Astrocyte of the cerebellum (primary cell): ENCODE results near the gene ACKR1.

Source experiments
- DNase-seq: peaks from one replicate; pipeline ENCODE4 v3.0.0-alpha.2; 2011; ENCODE audit warnings: low read depth
- H3K4me3 ChIP-seq: 2 replicates; pipeline ENCODE4 v1.5.1; 2011; ENCODE audit warnings: mild to moderate bottlenecking, low read depth, low read length, moderate library complexity
- in situ Hi-C: cut with HindIII; loops from 2 replicates; pipeline ENCODE4 v1.10.0; 2017; ENCODE audit warnings: low sequenced_read_pairs
- TF ChIP-seq, protein P1 (sequence below): IDR thresholded peaks from 2 replicates; pipeline ENCODE4 v1.5.1; 2012; ENCODE audit warnings: low read length, low read depth, moderate library complexity, mild to moderate bottlenecking; ENCODE audit errors: missing control alignments

ACKR1 gene

DNA sequence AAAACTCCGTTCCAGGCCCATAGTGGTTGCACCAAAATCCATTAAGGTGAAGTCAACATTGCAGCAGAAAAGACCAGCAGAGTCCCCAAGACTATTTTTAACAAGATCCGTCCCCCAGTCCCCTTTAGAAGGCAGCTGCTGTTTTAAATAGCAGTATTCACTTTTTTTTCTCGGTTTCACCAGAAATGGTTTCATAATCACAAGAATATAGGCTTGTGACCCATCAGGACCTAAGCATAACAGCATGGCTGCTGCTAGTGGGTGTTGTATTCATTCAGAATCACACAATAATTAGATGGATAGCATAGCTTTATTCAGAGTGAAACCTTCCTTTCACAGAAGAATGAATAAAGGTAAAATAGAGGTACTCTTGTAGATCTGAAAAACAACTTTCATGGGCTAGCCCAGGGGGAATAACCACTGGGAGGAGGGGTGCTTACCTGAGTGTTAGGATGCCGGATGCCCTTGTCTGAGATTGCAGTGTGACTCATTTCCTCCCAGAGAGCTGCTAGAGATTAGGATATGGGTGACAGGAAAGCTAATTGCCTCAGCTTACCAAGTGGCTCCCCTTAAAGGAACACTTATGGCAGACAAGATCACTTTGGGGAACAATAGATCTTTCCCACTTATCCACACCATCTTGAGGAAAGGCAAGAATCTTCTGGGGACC is 35.0 kb downstream of the ACKR1 start:
- no peak overlapping the region for H3K4me3 ChIP-seq

DNA sequence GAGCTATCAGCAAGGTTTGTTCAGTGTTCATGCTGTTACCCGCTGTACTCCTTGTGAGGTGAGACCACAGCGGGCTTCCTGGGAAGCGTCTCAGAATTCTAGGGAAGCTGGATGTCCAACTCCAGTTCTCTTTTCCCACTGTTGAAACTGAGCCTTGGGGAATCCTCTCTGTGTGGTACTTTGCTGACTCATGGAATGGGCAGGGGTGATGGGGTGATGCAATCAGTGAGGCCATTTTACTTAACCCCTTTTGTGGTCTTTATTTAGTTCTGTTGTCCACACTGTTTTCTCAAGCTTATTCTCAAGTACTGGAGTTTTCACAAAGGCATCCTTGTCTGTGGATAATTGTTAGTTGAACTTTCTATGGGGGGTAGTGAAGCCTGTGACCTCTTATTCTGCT is 42.6 kb downstream of the ACKR1 start:
- TF ChIP-seq, protein P1, sequence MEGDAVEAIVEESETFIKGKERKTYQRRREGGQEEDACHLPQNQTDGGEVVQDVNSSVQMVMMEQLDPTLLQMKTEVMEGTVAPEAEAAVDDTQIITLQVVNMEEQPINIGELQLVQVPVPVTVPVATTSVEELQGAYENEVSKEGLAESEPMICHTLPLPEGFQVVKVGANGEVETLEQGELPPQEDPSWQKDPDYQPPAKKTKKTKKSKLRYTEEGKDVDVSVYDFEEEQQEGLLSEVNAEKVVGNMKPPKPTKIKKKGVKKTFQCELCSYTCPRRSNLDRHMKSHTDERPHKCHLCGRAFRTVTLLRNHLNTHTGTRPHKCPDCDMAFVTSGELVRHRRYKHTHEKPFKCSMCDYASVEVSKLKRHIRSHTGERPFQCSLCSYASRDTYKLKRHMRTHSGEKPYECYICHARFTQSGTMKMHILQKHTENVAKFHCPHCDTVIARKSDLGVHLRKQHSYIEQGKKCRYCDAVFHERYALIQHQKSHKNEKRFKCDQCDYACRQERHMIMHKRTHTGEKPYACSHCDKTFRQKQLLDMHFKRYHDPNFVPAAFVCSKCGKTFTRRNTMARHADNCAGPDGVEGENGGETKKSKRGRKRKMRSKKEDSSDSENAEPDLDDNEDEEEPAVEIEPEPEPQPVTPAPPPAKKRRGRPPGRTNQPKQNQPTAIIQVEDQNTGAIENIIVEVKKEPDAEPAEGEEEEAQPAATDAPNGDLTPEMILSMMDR = no peak
- H3K4me3 ChIP-seq = no peak overlapping the region
- no peak for DNase-seq
- in situ Hi-C loops = no loop called here

More for the DNA sequence above, 35.0 kb downstream of the ACKR1 start:
- DNase-seq = no peak
- in situ Hi-C loops = no loop called here
- TF ChIP-seq, protein P1 = no peak

DNA sequence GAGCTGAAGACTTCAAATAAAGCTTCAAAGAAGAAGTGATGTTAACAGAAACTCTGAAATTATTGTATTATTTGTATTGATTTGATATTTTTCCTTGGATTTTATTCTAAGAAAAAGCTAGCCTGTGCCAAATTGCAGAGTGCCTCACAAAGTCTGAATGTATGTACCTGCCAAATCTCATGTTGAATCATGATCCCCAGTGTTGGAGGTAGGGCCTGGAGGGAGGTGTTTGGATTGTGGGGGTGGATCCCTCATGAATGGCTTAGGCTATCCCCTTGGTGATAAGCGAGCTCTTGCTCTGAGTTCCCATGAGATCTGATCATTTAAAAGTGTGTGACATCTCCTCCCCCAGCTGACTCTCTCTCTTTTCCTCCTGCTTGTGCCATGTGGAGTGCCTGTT is 43.6 kb downstream of the ACKR1 start:
- in situ Hi-C loops = no loop called here
- H3K4me3 ChIP-seq = no peak overlapping the region
- DNase-seq = no peak
- TF ChIP-seq, protein P1 = no peak

DNA sequence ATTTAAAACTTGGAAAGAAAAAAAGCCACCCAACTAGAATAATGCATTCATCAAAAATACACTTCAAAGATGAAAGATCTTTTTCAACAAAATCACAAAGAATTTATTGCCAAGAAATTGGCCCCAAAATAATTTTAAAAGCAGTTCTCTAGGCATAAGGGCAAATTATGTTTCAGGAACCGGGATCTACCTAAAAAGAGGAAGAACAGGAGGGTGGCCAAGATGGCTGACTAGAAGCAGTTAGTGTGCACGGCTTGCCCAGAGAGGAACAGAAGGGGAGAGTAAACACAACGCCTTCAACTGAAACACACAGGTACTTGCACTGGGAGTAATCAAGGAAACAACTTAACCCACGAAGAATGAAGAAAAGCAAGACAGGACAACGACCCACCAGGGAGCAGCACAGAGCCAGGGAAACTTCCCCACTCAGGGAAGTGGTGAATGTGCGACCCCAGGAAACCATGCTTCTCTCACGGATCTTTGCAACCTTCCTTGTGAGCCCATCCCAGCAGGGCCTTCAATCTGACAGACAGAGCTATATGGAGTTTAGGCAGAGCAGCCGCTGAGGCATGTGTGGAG is 46.1 kb downstream of the ACKR1 start:
- TF ChIP-seq, protein P1 = no peak
- DNase-seq = no peak
- no peak overlapping the region for H3K4me3 ChIP-seq
- in situ Hi-C loops = no loop called here
